Right hindlimb (tissue), 1 donor: ENCODE measurements around the gene TNIK.

Source experiments
- DNase-seq: peaks from one replicate; pipeline ENCODE4 v3.0.0-alpha.2; 2018

The TNIK gene

GRCh38 chr3:171218069-171218468 lies 242.1 kb downstream of the TNIK start:
- DNase-seq: no peak

- no peak for DNase-seq
Observed at GRCh38 chr3:171213907-171214306, 246.3 kb downstream of the TNIK start.

- DNase-seq: no peak
Observed at GRCh38 chr3:171213178-171213577, 247.0 kb downstream of the TNIK start.

GRCh38 chr3:171212648-171213047 lies 247.6 kb downstream of the TNIK start:
- DNase-seq: no peak

DNA sequence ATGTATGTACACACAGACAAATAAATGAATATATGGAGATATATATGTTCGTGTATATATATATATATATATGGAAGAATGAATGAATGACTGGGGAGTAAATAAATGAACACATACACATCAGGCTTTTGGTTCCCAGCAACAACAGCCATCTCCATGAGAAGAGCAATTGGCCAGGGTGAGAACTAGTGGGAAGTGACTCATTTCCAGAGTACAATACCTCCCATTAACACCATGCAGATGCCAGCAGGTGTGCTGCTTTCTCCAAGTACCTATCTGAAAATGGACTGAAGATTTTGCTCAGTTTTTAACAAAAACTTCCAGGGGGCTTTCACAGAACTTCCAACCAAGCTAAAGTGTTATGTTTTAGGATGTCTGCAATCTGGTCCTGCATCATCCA lies 253.9 kb downstream of the TNIK start:
- DNase-seq: no peak

GRCh38 chr3:171204942-171205341 lies 255.3 kb downstream of the TNIK start:
- DNase-seq: no peak

- DNase-seq: no peak
Observed at GRCh38 chr3:171201825-171202224, 258.4 kb downstream of the TNIK start.

DNA sequence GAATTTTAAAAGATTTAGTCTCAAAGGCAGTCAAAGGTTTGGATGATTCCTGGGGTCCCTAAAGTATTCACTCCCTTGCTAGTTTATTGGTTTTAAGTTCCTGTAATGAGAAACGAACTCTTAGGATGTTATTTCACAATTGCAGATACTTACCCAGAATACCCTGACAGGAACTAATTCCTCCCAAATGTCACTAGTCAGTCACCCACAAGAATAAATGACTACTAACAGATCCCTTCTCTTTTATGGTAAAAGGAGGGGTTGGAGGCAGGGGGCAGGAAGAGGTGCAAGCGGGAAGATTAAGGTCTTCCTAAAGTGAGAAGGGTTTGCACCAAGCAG lies 259.5 kb downstream of the TNIK start:
- DNase-seq: no peak

- no peak for DNase-seq
Observed at GRCh38 chr3:171200052-171200749, 260.0 kb downstream of the TNIK start.

DNA sequence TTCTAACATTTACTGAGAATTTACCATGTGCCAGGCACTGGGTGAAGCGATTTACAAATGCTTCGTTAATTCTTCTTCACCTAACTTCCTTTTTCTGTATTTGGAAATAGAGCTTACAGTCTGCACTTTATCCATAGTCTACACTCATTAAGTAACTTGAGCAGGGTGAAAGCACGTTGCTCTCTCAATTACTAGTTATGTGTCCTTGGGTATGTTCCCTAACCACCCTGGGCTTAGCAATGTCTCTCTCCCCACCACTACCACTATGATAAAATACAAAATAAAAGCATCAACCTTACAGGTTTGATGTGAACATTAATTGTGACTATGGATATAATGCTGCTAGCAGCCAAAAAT lies 260.8 kb downstream of the TNIK start:
- DNase-seq: no peak

DNA sequence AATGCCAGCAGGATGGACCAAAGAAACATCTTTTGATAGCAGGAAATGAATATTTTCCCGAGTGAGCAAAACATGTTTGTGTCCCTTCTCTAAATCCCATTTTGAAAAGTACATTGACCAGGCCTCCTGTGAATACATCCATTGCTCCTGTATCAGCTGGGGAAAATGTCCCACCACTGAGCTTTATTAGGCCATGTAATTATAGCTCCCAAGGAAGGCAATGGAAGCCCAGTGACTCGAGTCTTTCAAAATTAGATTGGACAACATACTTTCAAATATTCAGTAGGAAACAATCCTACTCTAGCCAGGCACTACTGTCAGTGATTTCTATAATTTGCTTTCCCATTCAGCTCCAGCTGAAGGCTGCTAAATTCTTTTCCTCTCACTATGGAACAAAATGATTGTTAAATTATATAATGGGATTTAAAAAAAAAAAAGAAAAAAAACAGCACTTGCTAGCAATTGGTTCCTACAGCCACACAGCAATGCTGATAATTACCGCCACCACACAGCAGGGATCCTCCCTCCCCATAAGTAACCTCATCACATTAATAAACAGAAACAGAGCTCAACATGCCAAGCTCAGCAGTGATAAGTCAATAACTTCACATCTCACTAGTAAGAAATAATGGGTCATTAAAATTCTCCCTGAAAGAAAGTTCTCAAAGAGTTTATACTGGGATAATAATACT lies 261.3 kb downstream of the TNIK start:
- DNase-seq: no peak

- no peak for DNase-seq
Observed at GRCh38 chr3:171195686-171196085, 264.5 kb downstream of the TNIK start.

GRCh38 chr3:171194965-171195364 lies 265.2 kb downstream of the TNIK start:
- no peak for DNase-seq

DNA sequence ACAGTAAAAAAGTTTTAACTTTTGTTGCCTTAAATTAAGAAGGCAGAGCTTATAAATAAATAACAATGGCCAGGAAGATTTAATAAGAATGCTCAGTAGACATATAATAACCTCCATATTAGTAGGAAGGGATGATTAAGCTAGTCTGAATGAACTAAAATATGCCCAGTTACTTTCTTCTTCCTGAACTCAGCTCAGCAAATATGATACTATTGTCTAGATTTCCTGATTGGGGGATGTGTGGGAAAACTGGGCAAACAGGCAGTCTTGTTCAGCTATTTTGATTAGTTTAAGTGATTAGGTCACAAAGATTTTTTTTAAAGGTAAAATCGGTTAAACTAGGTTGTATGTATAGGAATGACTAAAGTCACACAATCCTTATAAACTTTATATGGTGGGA lies 266.5 kb downstream of the TNIK start:
- DNase-seq: no peak

DNA sequence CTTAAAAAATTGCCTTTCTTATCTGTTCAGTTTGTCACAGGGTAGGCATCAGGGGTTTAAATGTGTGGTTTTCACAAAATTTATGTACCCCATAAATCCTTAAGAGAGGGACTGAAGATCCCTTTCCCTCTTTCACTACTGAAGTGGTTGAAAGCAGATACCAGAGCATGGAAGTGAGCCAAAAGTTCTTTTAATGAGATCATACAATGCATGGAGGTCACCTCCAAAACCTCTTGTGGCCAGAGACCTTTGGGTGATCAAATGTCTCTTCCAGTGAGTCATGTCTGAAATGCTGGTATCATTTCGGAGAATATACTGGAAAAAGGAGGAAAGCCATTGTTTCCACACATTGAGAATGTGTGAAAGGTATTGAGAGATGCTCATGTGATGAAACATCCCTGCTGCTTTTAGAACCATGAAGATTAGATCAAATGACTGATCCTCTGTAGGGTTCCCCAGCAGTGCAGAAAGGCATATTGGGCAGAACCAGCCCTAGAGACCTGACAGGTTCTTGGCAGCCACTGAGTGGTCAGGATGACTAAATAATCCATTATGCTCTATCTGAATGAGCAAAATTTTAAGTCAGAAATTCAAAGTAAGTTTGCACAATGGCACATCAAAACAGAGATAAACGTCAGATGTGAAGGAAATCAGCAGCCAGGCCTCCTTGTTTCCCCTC lies 267.9 kb downstream of the TNIK start:
- no peak for DNase-seq

DNA sequence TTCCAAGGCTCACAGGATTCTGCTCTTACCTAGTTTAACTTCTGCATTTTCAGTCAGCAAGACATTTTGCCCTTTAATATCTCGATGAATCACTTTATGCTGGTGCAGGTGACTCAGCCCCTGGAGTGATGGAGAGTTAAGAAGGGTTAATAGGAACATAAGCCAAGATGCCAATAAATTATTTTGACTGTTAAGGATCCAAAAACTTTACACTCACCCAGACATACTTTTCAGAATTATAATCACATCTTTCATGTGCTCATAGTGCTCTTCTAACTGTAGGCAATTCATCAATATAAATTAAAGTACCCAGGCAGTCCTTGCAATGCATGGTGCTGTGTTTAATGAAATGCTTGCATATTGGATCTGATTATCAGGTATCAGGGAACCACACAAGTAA lies 269.5 kb downstream of the TNIK start:
- DNase-seq: no peak

- no peak for DNase-seq
Observed at GRCh38 chr3:171189394-171190080, 270.7 kb downstream of the TNIK start.

DNA sequence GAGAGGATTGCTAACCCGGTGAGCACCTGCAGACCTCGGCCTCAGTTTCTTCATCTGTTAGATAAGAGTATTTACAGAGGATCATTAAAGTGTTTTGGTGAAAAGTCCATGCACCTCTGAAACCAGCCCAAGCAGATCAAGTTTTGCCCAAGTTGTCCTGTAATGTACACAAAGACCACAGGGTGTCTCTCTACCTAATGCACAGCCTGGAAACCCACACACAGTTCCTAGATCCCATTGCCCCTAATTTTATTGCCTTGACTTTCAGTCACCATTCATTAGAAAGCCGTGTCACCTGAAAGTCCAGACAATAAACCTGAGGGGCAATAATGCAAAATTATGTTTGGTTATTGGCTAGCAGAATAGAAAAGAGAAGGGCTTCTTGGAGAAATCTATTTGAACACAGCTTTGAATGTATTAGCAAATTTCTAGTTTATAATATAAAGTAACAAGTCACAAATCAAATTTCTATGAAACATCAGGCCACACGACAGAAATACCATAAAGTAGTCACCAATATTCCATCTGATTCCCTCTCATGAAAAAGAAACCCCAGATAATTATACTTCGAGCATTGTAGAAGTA lies 272.4 kb downstream of the TNIK start:
- DNase-seq: no peak

DNA sequence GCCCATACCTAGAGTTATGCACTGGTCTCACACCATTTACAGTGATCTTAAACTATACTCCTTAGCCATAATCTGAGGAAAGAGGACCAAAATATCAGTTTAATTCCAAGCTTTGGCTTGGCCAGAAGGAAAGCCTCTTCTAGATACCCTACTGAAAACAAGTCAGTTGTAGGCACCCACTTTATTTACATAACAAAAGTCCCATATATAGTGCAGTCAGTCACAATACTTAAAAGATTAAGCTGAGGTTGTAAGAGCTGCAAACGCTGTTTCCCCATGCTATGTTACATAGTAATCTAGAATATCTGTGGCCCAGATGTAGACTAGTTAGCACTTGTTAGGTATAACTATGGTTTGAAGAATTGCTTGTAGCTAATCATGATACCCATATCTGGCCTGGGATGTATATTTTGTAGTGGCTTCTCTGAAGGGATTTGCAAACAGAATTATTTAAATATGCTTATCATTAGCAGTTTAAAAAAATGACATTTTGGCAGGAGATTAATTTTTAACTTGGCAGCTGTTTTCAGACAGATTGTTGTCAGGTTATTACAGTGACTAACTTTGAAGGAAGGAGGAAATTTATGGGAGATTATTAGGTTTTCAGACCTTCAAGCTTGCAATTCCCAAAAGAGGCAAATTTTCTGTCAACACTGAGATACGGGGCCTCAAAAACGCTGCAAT lies 273.2 kb downstream of the TNIK start:
- no peak for DNase-seq

DNA sequence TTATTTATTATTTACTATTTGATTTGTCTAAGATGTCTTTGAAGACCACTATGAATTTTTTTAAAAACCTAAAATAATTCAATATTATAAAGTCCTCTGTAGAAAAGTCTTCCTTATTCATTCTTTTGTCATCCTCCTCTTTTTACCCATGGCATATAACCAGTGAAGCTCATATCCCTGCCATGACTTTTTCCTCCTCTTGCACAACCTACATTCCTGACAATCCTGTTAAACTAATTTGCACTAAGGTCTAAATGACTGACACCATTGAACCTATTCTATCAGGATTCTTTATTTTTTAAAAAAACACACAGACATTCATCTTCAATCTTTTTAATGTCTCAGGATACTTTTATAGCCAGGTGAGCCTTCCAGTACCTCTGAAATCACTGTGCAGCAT lies 273.8 kb downstream of the TNIK start:
- no peak for DNase-seq

- no peak for DNase-seq
Observed at GRCh38 chr3:171185959-171186358, 274.2 kb downstream of the TNIK start.

- no peak for DNase-seq
Observed at GRCh38 chr3:171184372-171184771, 275.8 kb downstream of the TNIK start.

- DNase-seq: no peak
Observed at GRCh38 chr3:171183042-171183441, 277.2 kb downstream of the TNIK start.
